ENCODE measurements around the gene RNU6-9. TPM values are rescaled to one million over a fixed set of nuclear protein-coding genes. Genes with fewer than 3 reads are reported as not detected.

RNU6-9 gene
- total RNA-seq, 1 donor from 2014 or later, result not detected

DNA sequence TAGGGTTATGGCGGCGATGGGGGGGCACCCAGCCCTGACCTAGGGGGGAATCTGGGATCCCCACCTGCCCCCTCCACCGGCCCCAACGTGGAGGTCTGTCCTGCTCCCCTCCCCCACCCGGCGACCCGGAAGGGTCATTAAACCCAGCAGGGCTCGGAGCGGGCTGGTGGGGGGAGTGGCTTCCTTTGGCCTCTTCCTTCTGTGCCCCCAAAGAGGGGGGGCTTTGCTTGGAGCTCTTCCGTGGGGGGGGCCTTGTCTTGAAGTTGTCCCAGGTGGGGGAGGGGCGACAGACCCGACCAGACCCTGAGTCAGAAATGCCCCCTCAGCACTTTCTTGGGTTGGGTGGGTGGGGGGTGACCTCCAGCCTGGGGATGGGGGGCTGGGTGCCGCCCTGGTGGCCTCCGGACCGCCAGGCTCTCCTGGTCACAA lies 34.1 kb downstream of the RNU6-9 start:
- intact Hi-C loops (cut with DNase I), result loop anchor here (5.0 to 10.0 kb wide), 2 partner anchors 167 to 315 kb away; partner anchors contain the start of genes ATP5F1D and POLR2E
- no peak for DNase-seq (ENCODE audit: low spot score)

- intact Hi-C loops (cut with DNase I), result loop anchor here (5.0 to 10.0 kb wide), 2 partner anchors 167 to 314 kb away; partner anchors contain the start of genes ATP5F1D and POLR2E
Measured at GRCh38 chr19:927780-928401, 34.6 kb downstream of the RNU6-9 start.

DNA sequence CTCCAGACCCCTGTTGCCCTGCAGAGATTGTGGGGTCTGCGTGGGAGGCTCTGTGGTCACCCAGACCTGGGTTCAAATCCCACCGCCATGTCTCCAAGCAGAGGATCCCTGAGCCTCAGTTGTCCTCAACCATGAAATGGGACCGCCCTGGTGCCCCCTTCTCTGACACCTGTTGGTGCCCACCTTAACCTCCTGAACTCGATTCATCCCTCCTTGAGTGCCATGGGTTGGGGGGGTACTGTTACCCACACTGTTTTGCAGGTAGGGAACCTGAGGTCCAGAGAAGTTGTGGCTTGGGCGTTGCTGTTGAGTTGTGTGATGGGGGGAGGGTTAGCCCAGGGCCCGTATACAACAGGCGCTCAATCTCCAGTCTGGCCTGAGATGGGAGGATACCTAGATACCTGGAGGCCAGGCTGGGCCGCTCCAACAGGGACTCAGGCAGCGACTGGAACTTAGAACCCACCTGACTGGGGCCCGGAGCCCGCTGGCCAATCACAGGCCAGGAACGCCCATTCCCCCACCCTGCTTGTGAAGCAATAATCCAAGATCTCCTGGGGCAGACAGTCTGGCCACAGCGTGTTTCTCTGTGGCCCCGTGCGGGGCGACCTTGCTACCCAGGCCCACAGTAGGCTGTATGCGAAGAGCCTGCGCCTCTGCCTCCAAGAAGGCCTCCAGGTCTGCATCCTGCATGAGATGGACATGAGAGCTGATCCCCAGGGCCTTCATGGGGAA lies 35.4 kb downstream of the RNU6-9 start:
- intact Hi-C loops (cut with DNase I), result loop anchor here (5.0 to 10.0 kb wide), 2 partner anchors 166 to 314 kb away; partner anchors contain the start of genes ATP5F1D and POLR2E
- DNase-seq (ENCODE audit: low spot score), result no peak

More at GRCh38 chr19:927780-928401, 34.6 kb downstream of the RNU6-9 start:
- DNase-seq (ENCODE audit: low spot score), result no peak

DNA sequence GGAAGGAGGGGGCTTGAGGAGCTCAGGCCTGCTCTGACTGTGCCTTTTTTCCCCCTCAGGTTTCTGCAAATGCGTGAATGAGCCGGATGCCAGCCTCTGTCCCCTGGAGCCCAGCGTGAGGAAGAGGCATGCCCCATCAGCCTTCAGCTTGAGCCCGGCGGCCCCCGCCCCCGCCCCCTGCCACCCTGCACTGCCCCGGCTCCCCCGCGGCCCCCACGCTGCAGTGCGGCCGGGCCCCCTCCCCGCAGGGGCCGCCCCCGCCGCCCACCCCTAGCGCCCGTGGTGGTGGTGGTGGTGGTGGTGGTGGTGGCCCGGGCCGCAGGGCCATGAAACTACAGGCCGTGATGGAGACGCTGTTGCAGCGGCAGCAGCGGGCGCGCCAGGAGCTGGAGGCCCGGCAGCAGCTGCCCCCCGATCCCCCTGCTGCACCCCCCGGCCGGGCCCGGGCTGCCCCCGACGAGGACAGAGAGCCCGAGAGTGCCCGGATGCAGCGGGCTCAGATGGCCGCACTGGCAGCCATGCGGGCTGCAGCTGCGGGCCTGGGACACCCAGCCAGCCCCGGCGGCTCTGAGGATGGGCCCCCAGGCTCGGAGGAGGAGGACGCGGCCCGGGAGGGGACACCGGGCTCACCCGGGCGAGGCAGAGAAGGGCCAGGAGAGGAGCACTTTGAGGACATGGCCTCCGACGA lies 36.1 kb downstream of the RNU6-9 start:
- intact Hi-C loops (cut with DNase I), result loop anchor here (5.0 to 10.0 kb wide), 2 partner anchors 165 to 313 kb away; partner anchors contain the start of genes ATP5F1D and POLR2E
- DNase-seq (ENCODE audit: low spot score), result no peak

DNA sequence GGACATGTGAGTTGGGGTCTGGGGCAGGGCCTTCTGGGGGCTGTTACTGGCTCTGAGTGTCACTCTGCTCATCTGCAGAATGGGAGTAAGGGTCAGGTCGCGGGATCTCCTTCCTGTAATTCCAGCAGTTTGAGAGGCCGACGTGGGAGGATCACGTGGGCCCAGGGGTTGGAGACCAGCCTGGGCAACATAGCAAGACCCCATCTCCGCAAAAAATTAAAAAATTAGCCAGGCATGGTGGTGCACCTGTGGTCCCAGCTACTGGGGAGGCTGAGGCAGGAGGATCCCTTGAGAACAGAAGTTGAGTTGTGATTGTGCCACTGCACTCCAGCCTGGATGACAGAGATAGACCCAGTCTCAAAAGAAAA lies 36.6 kb downstream of the RNU6-9 start:
- intact Hi-C loops (cut with DNase I), result loop anchor here (5.0 to 10.0 kb wide), 2 partner anchors 165 to 312 kb away; partner anchors contain the start of genes ATP5F1D and POLR2E
- DNase-seq (ENCODE audit: low spot score), result no peak

- no peak for DNase-seq (ENCODE audit: low spot score)
- intact Hi-C loops (cut with DNase I), result no loop called here
Measured at GRCh38 chr19:931860-932647, 38.8 kb downstream of the RNU6-9 start.

DNA sequence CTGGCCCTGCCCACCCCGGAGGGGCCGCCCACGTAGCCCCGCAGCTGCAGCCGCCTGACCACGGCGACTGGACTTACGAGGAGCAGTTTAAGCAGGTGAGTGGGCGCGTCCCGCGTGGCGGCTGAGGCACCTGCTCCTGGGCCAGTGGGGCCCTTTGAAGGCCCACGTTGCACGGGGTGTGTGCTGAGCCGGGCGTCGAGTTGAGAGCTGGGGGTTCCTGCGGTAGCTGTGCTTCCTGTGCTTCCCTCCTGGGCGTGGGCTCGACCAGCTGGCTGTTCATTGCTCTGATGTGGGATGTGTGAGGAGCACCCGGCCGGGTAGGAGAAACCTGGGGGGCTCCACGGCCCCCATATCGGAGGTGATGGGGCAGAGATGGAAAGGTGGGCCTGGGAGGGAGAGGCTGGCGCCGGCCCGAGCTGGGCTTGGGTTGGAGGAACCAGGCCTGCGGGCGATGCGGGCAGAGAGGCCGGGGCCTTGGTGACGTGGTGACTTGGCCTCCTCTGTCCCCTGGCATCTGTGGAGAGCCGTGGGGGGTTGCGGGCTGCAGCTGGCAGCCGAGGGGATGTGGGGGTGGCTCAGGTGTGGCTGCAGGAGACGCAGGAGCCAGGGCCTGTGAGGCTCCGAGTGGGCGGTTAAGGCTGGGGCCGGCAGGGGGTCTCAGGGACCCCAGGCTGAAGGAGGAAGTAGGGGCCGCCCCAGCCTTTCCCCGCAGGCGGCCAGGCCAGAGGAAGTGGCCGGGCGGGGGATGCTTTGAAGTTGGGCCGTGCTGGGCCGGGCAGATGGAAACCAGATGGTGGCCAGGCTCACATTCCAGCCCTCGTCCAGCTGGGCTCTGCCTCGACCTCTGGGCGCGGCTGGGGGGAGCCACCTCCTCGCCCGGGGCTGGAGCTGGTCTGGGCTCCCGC lies 39.6 kb downstream of the RNU6-9 start:
- intact Hi-C loops (cut with DNase I), result no loop called here
- DNase-seq (ENCODE audit: low spot score), result peak; percentile 84

- DNase-seq (ENCODE audit: low spot score), result no peak
- intact Hi-C loops (cut with DNase I), result no loop called here
Measured at GRCh38 chr19:933553-933882, 40.2 kb downstream of the RNU6-9 start.

DNA sequence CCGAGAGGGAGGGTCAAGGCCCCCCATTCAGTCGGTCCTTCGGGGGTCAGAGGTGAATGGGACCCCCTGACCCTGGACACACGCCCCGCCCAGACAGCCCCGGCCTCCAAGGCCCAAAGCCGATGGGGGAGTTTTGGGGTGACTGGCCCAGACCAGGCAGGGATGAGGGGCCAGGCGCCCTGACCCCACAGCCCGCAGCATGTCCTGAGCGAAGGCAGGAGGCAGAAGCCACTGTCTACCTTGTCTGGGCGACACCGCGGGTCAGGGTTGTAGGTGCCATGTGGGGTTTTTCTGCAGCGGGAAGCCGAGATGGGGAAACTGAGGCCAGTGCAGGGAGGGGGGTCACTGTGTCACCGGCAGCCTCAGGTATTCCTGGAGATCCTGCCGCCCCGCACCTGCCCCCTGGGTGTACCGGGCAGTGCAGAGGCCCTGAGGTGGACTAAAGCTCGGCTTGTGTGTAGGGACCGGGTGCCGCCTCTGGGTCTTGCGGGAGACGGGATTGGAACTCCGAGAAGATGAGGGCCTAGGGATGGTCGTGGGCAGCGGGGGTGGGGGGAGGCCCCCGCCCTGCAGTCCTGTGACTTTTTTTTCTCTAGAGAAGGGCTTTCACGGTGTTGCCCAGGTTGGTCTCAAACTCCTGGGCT lies 41.0 kb downstream of the RNU6-9 start:
- intact Hi-C loops (cut with DNase I), result no loop called here
- DNase-seq (ENCODE audit: low spot score), result no peak

DNA sequence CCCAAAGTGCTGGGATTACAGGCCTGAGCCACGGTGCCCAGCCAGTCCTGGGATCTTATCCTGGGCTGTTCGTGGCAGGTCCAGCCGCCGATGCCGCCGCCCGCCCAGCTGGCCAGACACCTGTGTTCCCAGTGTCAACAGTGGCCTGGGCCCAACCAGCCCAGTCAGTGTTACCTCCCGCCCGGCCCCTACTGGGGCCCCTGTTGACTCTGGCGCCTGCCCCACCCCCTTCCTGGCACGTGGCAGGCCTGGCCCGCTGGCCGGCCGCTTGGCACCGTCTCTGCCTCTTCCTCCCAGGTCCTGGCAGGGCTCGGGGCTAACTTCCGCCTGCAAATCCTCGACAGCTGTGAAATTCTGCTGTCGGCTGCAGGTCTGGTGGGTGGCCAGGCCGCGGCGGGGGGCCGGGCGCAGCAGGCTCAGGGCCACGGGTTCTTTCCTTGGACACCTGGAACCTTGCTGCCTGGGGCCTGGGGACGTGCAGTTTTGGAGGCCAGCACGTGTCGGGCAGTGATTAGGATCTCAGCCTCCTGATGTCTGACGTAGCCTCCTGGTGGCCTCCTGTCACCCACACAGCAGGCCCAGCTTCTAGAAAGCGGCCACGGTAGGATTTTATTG lies 41.7 kb downstream of the RNU6-9 start:
- peak; percentile 92 for DNase-seq (ENCODE audit: low spot score)
- intact Hi-C loops (cut with DNase I), result no loop called here

GRCh38 chr19:936175-936546 lies 42.9 kb downstream of the RNU6-9 start:
- intact Hi-C loops (cut with DNase I), result no loop called here
- no peak for DNase-seq (ENCODE audit: low spot score)

- intact Hi-C loops (cut with DNase I), result no loop called here
Measured at GRCh38 chr19:937259-937694, 44.0 kb downstream of the RNU6-9 start.

GRCh38 chr19:938233-938923 lies 45.1 kb downstream of the RNU6-9 start:
- intact Hi-C loops (cut with DNase I), result no loop called here
- no peak for DNase-seq (ENCODE audit: low spot score)

More at GRCh38 chr19:937259-937694, 44.0 kb downstream of the RNU6-9 start:
- DNase-seq (ENCODE audit: low spot score), result no peak

- intact Hi-C loops (cut with DNase I), result no loop called here
- no peak for DNase-seq (ENCODE audit: low spot score)
Measured at GRCh38 chr19:939439-939838, 46.2 kb downstream of the RNU6-9 start.

- intact Hi-C loops (cut with DNase I), result no loop called here
- DNase-seq (ENCODE audit: low spot score), result no peak
Measured at GRCh38 chr19:939922-940321, 46.6 kb downstream of the RNU6-9 start.

- intact Hi-C loops (cut with DNase I), result no loop called here
- DNase-seq (ENCODE audit: low spot score), result peak; percentile 82
Measured at GRCh38 chr19:940591-941291, 47.5 kb downstream of the RNU6-9 start.

Data from cardiac septum (tissue), 1 donor.